HG03354 (cell line): ENCODE measurements around the gene RETREG1.
"Not testable (repeated sequence)": the region's sequence is repeated elsewhere in the genome, so short reads cannot be mapped to it uniquely, and the experiment has no call there.

Experiments used
- ATAC-seq: cut with Tn5 transposase; IDR thresholded peaks from one replicate; pipeline ENCODE4 v1.9.1; 2021; ENCODE audit warnings: mild to moderate bottlenecking; ENCODE audit not compliant: unreplicated experiment, poor library complexity, severe bottlenecking

The RETREG1 gene

GRCh38 chr5:16465544-16466432 is 151.0 kb downstream of the RETREG1 start, which contains the start of gene ZNF622:
ZNF622 (minus strand) TSS chr5:16465800; CDS start chr5:16465665, 135 bp downstream.
- ATAC-seq: peak; percentile 88

GRCh38 chr5:16464664-16465543 is 151.9 kb downstream of the RETREG1 start:
- ATAC-seq: no peak

DNA sequence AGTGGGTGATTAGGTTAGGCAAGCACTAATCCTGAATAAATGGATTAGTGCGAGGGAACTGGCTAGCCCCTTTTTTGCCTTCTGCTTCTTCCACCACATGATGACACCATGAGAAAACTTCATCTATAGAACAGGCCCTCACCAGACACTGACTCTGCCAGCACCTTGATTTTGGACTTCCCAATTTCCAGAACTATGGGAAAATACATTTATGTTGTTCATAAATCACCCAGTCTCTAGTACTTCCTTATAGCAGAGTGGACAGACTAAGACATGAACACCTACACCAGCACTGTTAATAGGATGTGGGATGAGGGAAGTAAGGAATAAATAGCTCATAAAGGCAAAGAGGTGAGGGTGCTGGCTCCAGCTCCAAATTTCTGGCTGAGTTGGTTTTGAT is 152.6 kb downstream of the RETREG1 start:
- ATAC-seq: no peak

DNA sequence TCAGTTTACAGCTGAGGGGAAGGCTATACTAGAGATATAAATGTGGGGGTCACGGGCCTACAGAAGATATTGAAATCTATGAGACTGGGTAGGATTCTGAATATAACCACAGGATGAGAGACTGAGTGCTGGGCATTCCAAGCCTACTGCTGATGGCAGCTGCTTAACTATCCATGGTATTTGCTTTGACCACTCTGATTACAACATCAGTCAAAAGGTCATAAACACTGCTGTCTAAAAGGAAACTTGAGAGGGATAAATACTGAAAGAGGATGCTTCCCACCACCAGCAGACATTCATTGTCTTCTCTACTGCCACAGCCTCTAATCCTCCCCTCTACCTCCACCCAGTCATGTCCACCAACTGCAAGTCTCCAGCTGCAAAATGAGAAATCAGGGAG is 155.0 kb downstream of the RETREG1 start:
- ATAC-seq: no peak

- no peak for ATAC-seq
These were observed 155.8 kb downstream of the RETREG1 start for GRCh38 chr5:16461026-16461425.

- no peak for ATAC-seq
These were observed 157.3 kb downstream of the RETREG1 start for GRCh38 chr5:16459451-16459850.

- ATAC-seq: no peak
These were observed 158.9 kb downstream of the RETREG1 start for GRCh38 chr5:16457853-16458252.

DNA sequence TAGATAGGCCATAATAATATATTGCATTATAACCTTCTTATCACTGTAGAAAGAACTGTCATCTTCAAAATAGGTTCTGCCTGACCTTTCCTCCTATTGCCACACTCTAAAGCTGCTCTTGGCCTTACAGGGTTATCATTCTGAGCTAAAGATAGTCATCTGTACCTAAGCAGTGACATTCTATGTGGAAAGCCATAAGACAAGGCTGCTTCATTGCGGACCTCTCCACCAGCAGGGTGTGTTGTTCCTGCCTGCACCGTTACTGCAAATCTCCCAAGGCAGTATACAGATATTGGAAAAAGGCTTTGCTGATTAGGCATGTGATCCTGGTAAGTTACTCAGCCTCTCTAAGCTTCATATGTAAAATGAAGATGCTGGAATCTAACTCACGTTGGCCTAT is 159.3 kb downstream of the RETREG1 start:
- ATAC-seq: no peak

- ATAC-seq: peak; percentile 81
These were observed 160.5 kb downstream of the RETREG1 start for GRCh38 chr5:16456103-16456832.

GRCh38 chr5:16455668-16456067 is 161.1 kb downstream of the RETREG1 start:
- ATAC-seq: peak; percentile 16

DNA sequence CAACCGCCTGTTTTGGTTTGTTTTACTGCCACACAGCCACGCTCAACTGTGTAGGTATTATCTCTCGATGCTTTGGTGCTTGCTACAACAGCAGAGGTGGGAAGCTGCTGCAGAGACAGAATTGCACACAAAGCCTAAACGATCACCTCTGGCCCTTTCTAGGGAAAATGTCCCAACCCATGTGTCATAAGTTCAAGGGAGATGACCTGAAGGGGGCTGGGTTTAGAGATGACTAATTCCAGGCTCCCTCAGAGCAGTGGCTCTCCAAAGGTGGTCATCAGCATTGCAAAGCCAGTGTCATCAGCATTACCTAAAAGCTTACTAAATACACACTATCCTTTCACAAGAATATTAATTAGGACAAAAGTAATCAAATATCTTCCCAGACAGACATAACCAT is 162.1 kb downstream of the RETREG1 start:
- no peak for ATAC-seq

GRCh38 chr5:16453609-16454008 is 163.2 kb downstream of the RETREG1 start:
- no peak for ATAC-seq

DNA sequence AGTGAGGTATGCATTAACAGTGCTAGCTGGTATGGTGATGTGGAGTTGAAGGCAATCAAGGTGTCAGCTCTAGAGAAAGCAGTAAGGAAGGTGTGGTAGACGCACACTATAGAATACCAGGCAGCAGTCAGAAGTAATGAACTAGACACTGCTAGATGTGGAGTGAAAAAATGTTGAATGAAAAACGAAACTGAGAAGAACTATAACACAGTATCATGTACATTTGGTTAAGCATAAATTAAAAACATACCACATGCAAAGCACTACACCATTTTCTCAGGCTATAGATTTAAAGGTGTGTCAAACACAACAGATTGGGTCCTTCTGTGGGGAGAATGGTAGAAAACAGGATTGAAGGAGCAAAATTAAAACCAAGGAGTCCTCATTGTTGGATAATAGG is 166.6 kb downstream of the RETREG1 start:
- ATAC-seq: peak; percentile 64

DNA sequence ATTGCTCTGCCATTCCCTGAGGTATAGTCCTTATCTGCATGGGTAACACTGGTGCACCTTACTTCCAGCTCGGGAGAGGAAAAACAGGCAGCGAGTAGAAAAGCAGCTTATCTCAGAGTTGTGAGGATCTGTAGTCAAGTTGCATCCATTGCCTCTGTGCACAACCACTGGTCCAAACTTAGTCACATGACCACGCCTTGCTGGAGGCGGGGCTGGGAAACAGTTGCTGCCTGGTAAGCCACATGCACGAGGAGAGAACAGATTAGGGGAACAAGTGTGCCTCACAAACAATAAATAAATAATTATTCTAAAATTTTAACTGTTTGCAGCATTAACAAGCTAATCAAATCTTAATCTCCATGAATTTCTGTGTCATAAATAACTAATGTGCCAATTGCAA is 169.8 kb downstream of the RETREG1 start:
- ATAC-seq: no peak

DNA sequence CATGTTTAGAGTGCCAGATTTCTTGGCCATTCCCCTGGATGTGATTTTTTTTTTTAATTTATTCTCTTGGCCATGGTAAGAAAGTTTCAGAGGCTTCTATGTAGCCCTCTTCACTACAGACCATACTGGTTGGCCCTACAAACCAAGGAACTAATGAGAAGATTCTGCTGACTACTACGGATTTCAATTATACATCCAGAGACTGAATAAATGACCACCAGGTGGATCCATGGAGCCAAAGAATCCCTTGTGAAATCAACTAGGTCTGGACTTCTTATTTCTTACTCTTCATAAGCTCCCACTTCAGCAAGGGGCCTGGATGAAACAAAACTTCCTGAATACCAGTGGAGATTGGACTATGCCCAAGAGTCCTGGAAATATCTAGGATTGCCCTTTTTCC is 178.8 kb downstream of the RETREG1 start:
- ATAC-seq: no peak

DNA sequence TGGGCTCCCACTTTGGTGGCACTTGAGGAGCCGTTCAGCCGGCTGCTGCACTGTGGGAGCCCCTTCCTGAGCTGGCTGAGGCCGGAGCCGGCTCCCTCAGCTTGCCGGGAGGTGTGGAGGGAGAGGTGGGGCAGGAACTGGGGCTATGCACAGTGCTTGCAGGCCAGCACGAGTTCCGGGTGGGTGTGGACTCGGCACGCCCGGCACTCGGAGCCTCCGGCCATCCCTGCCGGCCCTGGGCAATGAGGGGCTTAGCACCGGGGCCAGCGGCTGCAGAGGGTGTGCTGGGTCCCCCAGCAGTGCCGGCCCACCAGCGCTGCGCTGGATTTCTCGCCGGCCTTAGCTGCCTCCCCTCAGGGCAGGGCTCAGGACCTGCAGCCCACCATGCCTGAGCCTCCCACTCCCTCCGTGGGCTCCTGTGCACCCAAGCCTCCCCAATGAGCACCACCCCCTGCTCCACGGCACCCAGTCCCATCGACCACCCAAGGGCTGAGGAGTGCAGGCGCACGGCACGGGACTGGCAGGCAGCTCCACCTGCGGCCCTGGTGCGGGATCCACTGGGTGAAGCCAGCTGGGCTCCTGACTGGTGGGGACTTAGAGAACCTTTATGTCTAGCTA is 180.6 kb downstream of the RETREG1 start:
- ATAC-seq: not testable (repeated sequence)

- ATAC-seq: no peak
These were observed 185.3 kb downstream of the RETREG1 start for GRCh38 chr5:16431490-16431889.

- ATAC-seq: no peak
These were observed 186.3 kb downstream of the RETREG1 start for GRCh38 chr5:16430349-16431089.

DNA sequence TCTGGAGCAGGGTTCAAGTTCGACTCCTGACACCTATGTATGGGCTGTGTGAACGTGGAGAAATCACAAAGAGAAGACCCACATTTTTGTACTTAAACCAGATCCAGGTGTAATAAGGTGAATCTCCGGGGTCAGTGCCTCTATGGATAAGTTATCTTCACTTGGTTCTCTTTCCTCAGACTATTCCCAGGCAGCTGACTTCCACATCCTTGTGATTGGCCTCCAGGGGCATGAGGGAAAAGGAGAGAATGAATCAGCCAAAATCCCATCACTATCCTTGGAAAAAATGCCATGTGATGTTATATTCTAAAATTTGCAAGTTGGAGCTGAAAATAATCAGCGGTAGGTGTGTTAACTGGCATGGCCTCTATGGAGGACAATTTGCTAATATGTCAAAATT is 188.4 kb downstream of the RETREG1 start:
- no peak for ATAC-seq
